Measurements from ENCODE around the gene ABAT. TPM values are rescaled to one million over a fixed set of nuclear protein-coding genes. Genes with fewer than 3 reads are reported as not detected.

Gene ABAT
- total RNA-seq, 1 experiment from 2014 or later, result 6.9 TPM

DNA sequence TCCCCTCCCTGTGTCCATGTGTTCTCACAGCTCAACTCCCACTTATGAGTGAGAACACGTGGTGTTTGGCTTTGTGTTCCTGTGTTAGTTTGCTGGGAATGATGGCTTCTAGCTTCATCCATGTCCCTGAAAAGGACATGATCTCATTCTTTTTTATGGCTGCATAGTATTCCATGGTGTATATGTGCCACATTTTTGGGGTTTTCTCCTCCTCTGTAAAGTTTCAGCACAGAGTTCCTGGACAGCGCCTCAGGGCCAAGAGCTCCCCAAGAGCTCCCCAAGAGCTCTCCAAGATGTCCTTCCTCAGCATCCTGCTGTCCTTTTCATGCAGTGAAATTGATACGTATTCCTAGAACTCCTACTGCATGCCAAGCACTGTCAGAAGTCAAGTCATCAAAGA is 6.9 kb upstream of the ABAT start:
- Histone ChIP-seq H3K27me3 (replicated peaks; ENCODE audit: insufficient read depth, low read depth, low read length, poor library complexity) (no peaks in the 10 kb centered on the region), H3K36me3 (ENCODE audit: insufficient read depth, low read length, poor library complexity, severe bottlenecking) (no peaks in the 10 kb centered on the region), H3K4me3 (ENCODE audit: low read depth, low read length, poor library complexity, severe bottlenecking) (no peak overlapping the region), H3K4me1 (ENCODE audit: insufficient read depth, low read length, poor library complexity, severe bottlenecking) (peaks cover 4% of the 10 kb centered on the region), H3K27ac (ENCODE audit: low read depth, low read length, poor library complexity, severe bottlenecking) (no peak overlapping the region), H3K9me3 (ENCODE audit: low read depth, low read length, poor library complexity, severe bottlenecking) (no peaks in the 10 kb centered on the region)
- TF ChIP-seq EZH2 (IDR thresholded peaks at IDR 0.05; ENCODE audit: borderline replicate concordance, low read depth, low read length, poor library complexity, severe bottlenecking), result no peak
- ChIA-PET POLR2A (ENCODE audit: low non-redundant PET) (no interaction called here), CTCF (no interaction called here)
- intact Hi-C loops (cut with micrococcal nuclease; ENCODE audit: unreplicated experiment), result no loop called here
- no peak for DNase-seq (ENCODE audit: low spot score)
- BruUV-seq (replicated peaks), result no TSS peak

DNA sequence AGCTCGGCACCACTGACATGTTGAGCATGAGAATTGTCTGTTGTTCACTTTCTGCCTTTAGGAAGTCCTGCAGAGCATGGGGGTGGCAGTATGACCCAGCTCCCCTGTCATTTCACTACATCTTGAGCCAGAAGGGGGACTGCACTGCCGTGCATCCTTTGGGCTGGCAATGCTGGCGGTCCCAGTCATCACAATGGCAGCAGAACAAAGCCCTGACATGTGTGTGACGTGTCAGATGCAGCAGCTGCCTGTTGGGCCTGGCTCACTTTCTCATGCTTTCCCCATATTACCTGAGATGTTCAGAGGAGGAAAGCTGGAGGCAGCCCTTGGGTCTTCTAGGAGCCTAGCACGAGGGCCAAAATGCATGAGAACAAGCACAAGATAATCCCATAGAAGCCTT is 6.3 kb upstream of the ABAT start:
- TF ChIP-seq EZH2 (IDR thresholded peaks at IDR 0.05; ENCODE audit: borderline replicate concordance, low read depth, low read length, poor library complexity, severe bottlenecking), result no peak
- TF ChIP-seq, protein P1, sequence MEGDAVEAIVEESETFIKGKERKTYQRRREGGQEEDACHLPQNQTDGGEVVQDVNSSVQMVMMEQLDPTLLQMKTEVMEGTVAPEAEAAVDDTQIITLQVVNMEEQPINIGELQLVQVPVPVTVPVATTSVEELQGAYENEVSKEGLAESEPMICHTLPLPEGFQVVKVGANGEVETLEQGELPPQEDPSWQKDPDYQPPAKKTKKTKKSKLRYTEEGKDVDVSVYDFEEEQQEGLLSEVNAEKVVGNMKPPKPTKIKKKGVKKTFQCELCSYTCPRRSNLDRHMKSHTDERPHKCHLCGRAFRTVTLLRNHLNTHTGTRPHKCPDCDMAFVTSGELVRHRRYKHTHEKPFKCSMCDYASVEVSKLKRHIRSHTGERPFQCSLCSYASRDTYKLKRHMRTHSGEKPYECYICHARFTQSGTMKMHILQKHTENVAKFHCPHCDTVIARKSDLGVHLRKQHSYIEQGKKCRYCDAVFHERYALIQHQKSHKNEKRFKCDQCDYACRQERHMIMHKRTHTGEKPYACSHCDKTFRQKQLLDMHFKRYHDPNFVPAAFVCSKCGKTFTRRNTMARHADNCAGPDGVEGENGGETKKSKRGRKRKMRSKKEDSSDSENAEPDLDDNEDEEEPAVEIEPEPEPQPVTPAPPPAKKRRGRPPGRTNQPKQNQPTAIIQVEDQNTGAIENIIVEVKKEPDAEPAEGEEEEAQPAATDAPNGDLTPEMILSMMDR (conservative IDR thresholded peaks at IDR 0.05; ENCODE audit: low read depth, low read length), result no peak
- no peaks in the 10 kb centered on the region for H3K9me3 ChIP-seq (ENCODE audit: low read depth, low read length, poor library complexity, severe bottlenecking)
- no peak for DNase-seq (ENCODE audit: low spot score)

DNA sequence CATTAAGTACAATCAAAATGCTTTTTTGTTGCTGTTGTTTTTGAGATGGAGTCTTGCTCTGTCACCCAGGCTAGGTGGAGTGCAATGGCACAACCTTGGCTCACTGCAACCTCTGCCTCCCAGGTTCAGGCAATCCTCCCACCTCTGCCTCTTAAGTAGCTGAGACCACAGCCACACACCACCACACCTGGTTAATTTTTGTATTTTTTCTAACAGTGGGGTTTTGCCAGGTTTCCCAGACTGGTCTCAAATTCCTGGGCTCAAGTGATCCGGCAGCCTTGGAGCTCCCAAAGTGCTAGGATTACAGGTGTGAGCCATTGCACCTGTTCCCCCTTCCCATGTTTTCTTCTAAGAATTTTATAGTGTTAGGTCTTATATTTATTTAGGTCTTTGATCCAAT is 4.9 kb upstream of the ABAT start:
- intact Hi-C loops (cut with micrococcal nuclease; ENCODE audit: unreplicated experiment), result no loop called here
- Histone ChIP-seq H3K27ac (ENCODE audit: low read depth, low read length, poor library complexity, severe bottlenecking) (no peak overlapping the region), H3K4me3 (ENCODE audit: low read depth, low read length, poor library complexity, severe bottlenecking) (no peak overlapping the region), H3K27me3 (replicated peaks; ENCODE audit: insufficient read depth, low read depth, low read length, poor library complexity) (no peaks in the 10 kb centered on the region), H3K4me1 (ENCODE audit: insufficient read depth, low read length, poor library complexity, severe bottlenecking) (peaks cover 4% of the 10 kb centered on the region), H3K36me3 (ENCODE audit: insufficient read depth, low read length, poor library complexity, severe bottlenecking) (no peaks in the 10 kb centered on the region), H3K9me3 (ENCODE audit: low read depth, low read length, poor library complexity, severe bottlenecking) (no peaks in the 10 kb centered on the region)
- POLR2A ChIA-PET (ENCODE audit: low non-redundant PET), result no interaction called here
- DNase-seq (ENCODE audit: low spot score), result no peak
- TF ChIP-seq, protein P1 (conservative IDR thresholded peaks at IDR 0.05; ENCODE audit: low read depth, low read length), result no peak
- no peak for TF ChIP-seq EZH2 (IDR thresholded peaks at IDR 0.05; ENCODE audit: borderline replicate concordance, low read depth, low read length, poor library complexity, severe bottlenecking)
- no TSS peak for BruUV-seq (replicated peaks)
- CTCF ChIA-PET, result no interaction called here

More for the DNA sequence above, 6.3 kb upstream of the ABAT start:
- no peak overlapping the region for H3K27ac ChIP-seq (ENCODE audit: low read depth, low read length, poor library complexity, severe bottlenecking)
- POLR2A ChIA-PET (ENCODE audit: low non-redundant PET), result no interaction called here
- no TSS peak for BruUV-seq (replicated peaks)
- H3K36me3 ChIP-seq (ENCODE audit: insufficient read depth, low read length, poor library complexity, severe bottlenecking), result no peaks in the 10 kb centered on the region
- intact Hi-C loops (cut with micrococcal nuclease; ENCODE audit: unreplicated experiment), result no loop called here
- H3K4me3 ChIP-seq (ENCODE audit: low read depth, low read length, poor library complexity, severe bottlenecking), result no peak overlapping the region
- no peaks in the 10 kb centered on the region for H3K27me3 ChIP-seq (replicated peaks; ENCODE audit: insufficient read depth, low read depth, low read length, poor library complexity)
- peaks cover 4% of the 10 kb centered on the region for H3K4me1 ChIP-seq (ENCODE audit: insufficient read depth, low read length, poor library complexity, severe bottlenecking)
- CTCF ChIA-PET, result no interaction called here

DNA sequence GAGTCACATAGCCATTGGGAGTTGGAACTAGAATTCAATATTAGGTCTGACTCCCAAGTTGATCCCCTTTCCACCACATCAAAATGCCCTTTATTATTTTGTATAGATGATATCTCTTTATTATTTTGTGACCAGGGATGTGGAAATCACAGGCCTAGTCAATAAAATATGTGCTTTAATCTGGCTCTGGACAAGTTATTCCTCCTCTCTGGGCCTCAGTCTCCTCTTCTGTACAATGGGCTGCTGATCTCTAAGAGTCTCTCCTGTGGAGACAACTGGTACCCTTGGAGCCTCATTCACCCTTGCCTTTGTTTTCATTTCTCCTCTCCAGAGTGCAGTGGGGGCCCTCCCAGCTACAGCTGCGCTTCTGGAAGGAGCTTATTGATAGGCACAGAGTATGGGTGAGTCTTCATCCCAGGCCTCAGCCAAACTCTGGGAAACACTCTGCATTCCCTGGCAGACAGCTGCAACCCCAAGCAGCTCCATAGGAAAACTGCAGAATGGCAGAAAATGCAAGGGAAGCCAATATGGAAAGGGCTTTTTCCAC is 4.3 kb upstream of the ABAT start:
- no peak overlapping the region for H3K4me3 ChIP-seq (ENCODE audit: low read depth, low read length, poor library complexity, severe bottlenecking)
- no peak for DNase-seq (ENCODE audit: low spot score)
- no peaks in the 10 kb centered on the region for H3K36me3 ChIP-seq (ENCODE audit: insufficient read depth, low read length, poor library complexity, severe bottlenecking)
- H3K27me3 ChIP-seq (replicated peaks; ENCODE audit: insufficient read depth, low read depth, low read length, poor library complexity), result no peaks in the 10 kb centered on the region
- no peak overlapping the region for H3K27ac ChIP-seq (ENCODE audit: low read depth, low read length, poor library complexity, severe bottlenecking)
- H3K9me3 ChIP-seq (ENCODE audit: low read depth, low read length, poor library complexity, severe bottlenecking), result no peaks in the 10 kb centered on the region
- intact Hi-C loops (cut with micrococcal nuclease; ENCODE audit: unreplicated experiment), result no loop called here
- POLR2A ChIA-PET (ENCODE audit: low non-redundant PET), result no interaction called here
- no peak for TF ChIP-seq EZH2 (IDR thresholded peaks at IDR 0.05; ENCODE audit: borderline replicate concordance, low read depth, low read length, poor library complexity, severe bottlenecking)
- TF ChIP-seq, protein P1 (conservative IDR thresholded peaks at IDR 0.05; ENCODE audit: low read depth, low read length), result no peak
- H3K4me1 ChIP-seq (ENCODE audit: insufficient read depth, low read length, poor library complexity, severe bottlenecking), result peaks cover 9% of the 10 kb centered on the region
- CTCF ChIA-PET, result no interaction called here
- no TSS peak for BruUV-seq (replicated peaks)
